Activated CD4-positive, alpha-beta T cell treated with anti-CD3 and anti-CD28 coated beads, Interleukin-2, Interleukin-4, amounts not matched to agents 100 ng/mL and 50 ng/mL, durations not matched to agents 16 hours and 8 hours (primary cell): Measurements from ENCODE around the gene FYN.
"Not testable (repeated sequence)": the region's sequence is repeated elsewhere in the genome, so short reads cannot be mapped to it uniquely, and the experiment has no call there.

ENCODE experiments used
- DNase-seq: peaks from one replicate; pipeline ENCODE4 v3.0.0-alpha.2; 2020; ENCODE audit warnings: low spot score

The FYN gene

GRCh38 chr6:111680811-111681609 lies 192.2 kb downstream of the FYN start:
- DNase-seq: not testable (repeated sequence)

- no peak for DNase-seq
These were observed 193.1 kb downstream of the FYN start for GRCh38 chr6:111680015-111680712.

GRCh38 chr6:111679126-111679858 lies 194.0 kb downstream of the FYN start:
- DNase-seq: no peak

DNA sequence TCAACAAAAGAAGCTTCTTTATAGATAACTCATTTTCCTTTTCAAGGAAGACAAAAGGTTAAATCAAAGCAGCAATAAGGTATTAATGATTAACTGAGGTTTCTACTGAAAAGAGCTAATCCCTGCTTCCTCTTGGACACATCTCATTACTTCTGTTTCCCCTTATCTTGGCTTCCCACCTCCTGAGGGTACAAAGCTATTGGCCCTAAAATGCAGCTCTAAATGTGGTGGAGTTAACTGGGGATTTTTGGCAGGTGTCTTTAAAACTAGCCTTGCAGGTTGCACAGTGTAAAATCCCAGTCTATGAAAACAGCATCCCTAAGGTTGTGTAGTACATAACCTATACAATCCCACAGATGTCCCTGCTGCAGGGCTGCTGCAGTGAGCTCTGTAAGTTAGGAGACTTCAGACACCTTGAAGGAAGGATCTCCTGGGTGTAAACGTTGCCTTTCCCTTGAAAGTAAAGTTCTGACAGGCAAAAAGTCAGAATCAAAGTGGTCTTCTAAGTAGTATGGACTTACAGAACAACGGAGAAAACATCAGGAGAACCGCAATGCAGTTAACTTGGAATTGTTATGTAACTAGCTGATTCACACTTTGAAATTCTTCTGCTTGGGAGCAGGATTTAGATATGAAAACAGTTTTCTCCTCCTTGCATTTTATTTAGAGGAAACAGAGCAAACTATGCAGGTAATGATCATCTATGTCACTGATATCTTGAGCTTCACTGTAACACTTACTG lies 195.8 kb downstream of the FYN start:
- no peak for DNase-seq

DNA sequence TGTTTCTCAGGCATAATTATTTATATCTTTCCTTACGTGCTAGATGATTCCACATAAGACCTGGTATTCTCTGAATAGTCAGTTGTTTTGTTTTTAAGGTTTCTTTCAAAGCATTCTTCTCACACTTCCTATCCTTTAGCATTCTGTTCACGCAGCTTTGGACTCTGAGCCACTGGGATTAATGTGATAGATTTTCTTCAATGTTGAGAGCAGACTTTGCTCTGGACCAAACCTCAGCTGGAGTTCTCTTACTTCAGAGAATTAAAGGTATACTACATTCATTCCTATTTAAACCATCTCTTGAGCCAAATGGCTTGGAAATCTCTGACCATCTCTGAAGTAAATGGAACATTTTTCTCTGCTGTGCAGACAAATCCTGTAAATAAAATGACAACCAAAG lies 196.9 kb downstream of the FYN start:
- no peak for DNase-seq

GRCh38 chr6:111674883-111675282 lies 198.4 kb downstream of the FYN start:
- DNase-seq: no peak

- DNase-seq: no peak
These were observed 198.8 kb downstream of the FYN start for GRCh38 chr6:111674413-111674812.

- no peak for DNase-seq
These were observed 199.3 kb downstream of the FYN start for GRCh38 chr6:111673937-111674336.

DNA sequence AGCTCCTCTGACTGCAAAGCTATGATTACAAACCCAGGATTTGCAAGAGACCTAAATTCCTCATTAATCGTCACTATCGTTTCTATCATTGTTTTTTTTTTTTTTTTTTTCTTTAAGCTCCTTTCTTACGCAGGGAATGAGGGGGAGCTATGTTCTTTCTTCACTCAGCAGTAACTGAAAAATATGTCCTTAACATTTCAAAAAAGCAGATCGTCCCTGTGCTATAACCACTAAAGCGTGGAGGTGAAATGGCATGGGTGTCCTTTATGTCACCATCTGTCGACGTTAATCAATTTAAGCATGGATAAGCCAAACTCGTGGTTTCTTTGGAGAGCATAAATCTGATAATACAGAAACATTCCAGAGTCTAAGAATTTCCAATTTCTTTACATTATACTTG lies 199.7 kb downstream of the FYN start:
- DNase-seq: no peak

DNA sequence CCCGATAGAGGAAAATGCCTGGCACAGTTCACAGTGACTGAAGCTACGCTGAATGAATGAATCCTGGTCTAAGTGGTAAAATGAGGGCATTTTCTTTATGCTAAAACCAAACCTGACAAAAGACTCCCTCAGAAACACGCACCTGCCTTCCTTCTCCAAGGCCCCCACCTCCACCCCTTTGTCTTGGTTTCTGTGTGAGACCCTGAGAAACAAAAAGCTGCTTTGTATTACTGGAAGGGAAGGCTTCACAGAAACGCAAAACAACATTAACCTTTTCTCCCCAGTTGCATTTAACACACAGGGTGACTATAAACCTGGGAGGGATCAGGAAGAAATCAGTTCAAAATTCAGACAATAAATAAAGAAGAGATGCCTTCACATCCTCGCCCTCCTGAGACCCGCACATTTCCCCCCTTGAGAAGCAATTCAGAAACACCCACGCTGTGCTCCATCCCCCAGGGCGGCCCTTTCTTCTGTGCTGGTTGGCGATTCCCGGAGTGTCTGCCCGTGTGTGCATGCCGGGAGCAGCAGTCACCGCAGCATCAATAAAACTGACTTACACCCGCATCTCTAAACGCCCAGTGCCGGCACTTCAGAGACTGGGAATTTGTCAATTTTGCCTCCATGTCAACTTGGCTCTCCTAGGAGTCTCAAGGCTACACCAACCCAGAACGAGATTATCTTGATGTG lies 200.3 kb downstream of the FYN start:
- DNase-seq: no peak

DNA sequence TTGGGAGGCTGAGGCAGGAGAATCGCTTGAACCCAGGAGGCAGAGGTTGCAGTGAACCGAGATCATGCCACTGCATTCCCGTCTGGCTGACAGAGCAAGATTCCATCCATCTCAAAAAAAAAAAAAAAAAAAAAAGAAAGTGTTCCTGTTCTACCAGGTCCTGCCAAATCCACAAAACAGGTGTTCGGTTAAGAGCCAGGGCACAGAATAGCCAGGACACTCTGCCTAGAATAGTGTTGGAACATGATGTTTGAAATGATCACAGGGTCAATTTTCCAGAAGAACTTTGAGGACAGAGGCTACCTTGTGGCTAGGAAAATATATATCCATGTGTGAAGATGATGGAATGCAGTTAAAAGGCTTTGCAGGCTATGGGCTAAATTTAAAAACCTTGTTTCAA lies 203.9 kb downstream of the FYN start:
- no peak for DNase-seq

- no peak for DNase-seq
These were observed 204.8 kb downstream of the FYN start for GRCh38 chr6:111668410-111668809.

- DNase-seq: no peak
These were observed 205.3 kb downstream of the FYN start for GRCh38 chr6:111667931-111668330.

- no peak for DNase-seq
These were observed 206.4 kb downstream of the FYN start for GRCh38 chr6:111666847-111667246.

DNA sequence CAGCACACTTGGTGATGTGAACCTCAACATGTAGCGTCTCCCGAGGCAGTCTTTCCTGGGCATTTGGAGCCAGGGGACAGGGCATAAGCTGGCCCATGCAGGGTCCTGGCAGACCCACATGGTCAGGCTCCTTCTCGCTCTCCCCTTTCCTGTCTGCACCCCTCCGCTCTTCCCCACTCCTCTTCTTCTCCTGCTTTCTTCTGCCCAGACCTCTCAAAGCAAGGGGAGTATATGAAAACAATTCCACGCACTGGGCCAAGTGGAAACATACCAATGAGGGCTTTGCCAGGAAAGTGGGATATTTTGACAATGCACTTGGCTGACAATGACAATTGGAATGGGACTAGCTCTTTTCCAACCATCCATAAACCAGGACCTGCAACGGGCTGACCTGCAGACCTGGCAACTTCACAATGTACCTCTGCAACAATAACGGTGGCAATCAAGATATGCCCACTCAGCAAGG lies 208.7 kb downstream of the FYN start:
- no peak for DNase-seq

GRCh38 chr6:111663692-111664564 lies 209.3 kb downstream of the FYN start:
- DNase-seq: no peak

GRCh38 chr6:111662794-111663593 lies 210.3 kb downstream of the FYN start:
- no peak for DNase-seq

GRCh38 chr6:111662072-111662793 lies 211.0 kb downstream of the FYN start:
- DNase-seq: no peak

- DNase-seq: no peak
These were observed 211.7 kb downstream of the FYN start for GRCh38 chr6:111661541-111662061.
